SH-SY5Y (cell line): ENCODE data around the gene CCR7.

Experiments used
- GATA2 ChIP-seq: IDR thresholded peaks from 2 replicates; pipeline ENCODE4 v1.6.1; 2011; ENCODE audit warnings: mild to moderate bottlenecking, low read depth, low read length
- GATA3 ChIP-seq: IDR thresholded peaks from 2 replicates; pipeline ENCODE4 v1.6.1; 2011; ENCODE audit warnings: low read depth, mild to moderate bottlenecking, low read length, moderate library complexity

DNA sequence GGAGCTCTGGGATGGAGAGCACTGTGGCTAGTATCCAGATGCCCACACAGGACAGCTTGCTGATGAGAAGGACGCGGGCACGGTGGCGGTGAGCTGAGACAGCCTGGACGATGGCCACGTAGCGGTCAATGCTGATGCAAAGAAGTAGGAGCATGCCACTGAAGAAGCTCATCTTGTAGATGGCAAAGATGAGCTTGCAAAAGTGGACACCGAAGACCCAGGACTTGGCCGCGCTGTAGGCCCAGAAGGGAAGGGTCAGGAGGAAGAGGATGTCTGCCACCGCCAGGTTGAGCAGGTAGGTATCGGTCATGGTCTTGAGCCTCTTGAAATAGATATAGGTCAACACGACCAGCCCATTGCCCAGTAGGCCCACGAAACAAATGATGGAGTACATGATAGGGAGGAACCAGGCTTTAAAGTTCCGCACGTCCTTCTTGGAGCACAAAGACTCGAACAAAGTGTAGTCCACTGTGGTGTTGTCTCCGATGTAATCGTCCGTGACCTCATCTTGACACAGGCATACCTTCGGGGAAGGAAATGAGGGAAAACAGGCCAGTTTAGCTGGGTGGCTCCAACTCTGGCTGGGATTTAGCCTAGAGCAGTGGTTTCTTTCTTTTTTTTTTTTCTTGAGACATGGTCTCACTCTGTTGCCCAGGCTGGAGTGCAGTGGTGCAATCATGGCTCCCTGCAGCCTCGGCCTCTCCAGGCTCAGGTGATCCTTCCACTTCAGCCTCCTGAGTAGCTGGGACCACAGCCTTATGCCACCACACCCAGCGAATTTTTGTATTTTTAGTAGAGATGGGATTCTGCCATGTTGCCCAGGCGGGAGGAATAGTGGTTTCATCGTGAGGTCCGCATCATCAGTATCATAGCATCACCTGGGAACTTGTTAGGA is 9.7 kb downstream of the CCR7 start:
- TF ChIP-seq GATA2 (no peak), GATA3 (no peak)
